Measurements from ENCODE around the gene PCBP3.

GRCh38 chr21:45957981-45958600 lies 314.6 kb downstream of the PCBP3 start:
- TF ChIP-seq, protein P1, sequence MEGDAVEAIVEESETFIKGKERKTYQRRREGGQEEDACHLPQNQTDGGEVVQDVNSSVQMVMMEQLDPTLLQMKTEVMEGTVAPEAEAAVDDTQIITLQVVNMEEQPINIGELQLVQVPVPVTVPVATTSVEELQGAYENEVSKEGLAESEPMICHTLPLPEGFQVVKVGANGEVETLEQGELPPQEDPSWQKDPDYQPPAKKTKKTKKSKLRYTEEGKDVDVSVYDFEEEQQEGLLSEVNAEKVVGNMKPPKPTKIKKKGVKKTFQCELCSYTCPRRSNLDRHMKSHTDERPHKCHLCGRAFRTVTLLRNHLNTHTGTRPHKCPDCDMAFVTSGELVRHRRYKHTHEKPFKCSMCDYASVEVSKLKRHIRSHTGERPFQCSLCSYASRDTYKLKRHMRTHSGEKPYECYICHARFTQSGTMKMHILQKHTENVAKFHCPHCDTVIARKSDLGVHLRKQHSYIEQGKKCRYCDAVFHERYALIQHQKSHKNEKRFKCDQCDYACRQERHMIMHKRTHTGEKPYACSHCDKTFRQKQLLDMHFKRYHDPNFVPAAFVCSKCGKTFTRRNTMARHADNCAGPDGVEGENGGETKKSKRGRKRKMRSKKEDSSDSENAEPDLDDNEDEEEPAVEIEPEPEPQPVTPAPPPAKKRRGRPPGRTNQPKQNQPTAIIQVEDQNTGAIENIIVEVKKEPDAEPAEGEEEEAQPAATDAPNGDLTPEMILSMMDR (IDR thresholded peaks at IDR 0.05; ENCODE audit: borderline replicate concordance, extremely low read depth, low read length, poor library complexity, severe bottlenecking) = no peak
- no peak for TF ChIP-seq EZH2 (IDR thresholded peaks at IDR 0.05; ENCODE audit: borderline replicate concordance, low read depth, low read length, severe bottlenecking)
